Skeletal muscle satellite cell (primary cell): ENCODE data around the gene DYNLT1.
"Not testable (repeated sequence)": the region's sequence is repeated elsewhere in the genome, so short reads cannot be mapped to it uniquely, and the experiment has no call there.

Experiments
- H3K27me3 ChIP-seq: 2 replicates; pipeline ENCODE4 v1.7.0; 2013; ENCODE audit warnings: low read length; ENCODE audit not compliant: control insufficient read depth, insufficient read depth
- H3K36me3 ChIP-seq: 2 replicates; pipeline ENCODE4 v1.7.0; 2013; ENCODE audit warnings: mild to moderate bottlenecking, control low read depth, low read length; ENCODE audit not compliant: insufficient read depth
- H3K4me1 ChIP-seq: 2 replicates; pipeline ENCODE4 v1.7.0; 2013; ENCODE audit warnings: low read length; ENCODE audit not compliant: control insufficient read depth, insufficient read depth
- H3K4me2 ChIP-seq: 2 replicates; pipeline ENCODE4 v1.7.0; 2013; ENCODE audit warnings: mild to moderate bottlenecking, low read length
- H3K4me3 ChIP-seq: 2 replicates; pipeline ENCODE4 v1.7.0; 2013; ENCODE audit warnings: low read length
- H3K9ac ChIP-seq: 2 replicates; pipeline ENCODE4 v1.7.0; 2013; ENCODE audit warnings: mild to moderate bottlenecking, low read depth, low read length, moderate library complexity
- H3K9me3 ChIP-seq: replicated peaks from 2 replicates; pipeline ENCODE4 v1.7.0; 2013; ENCODE audit warnings: mild to moderate bottlenecking, control low read depth, low read length

The DYNLT1 gene

GRCh38 chr6:158662607-158662953 lies 18.0 kb upstream of the DYNLT1 start:
- no peaks in the 10 kb centered on the region for H3K9me3 ChIP-seq
- H3K4me2 ChIP-seq, result peak overlapping the region; percentile 78
- no peaks in the 10 kb centered on the region for H3K36me3 ChIP-seq
- H3K4me1 ChIP-seq, result peaks cover 24% of the 10 kb centered on the region
- peak overlapping the region; percentile 61 for H3K4me3 ChIP-seq
- no peaks in the 10 kb centered on the region for H3K27me3 ChIP-seq
- peak overlapping the region; percentile 51 for H3K9ac ChIP-seq

- H3K4me3 ChIP-seq, result no peak overlapping the region
- no peak overlapping the region for H3K4me2 ChIP-seq
- H3K27me3 ChIP-seq, result no peaks in the 10 kb centered on the region
- peaks cover 29% of the 10 kb centered on the region for H3K4me1 ChIP-seq
- no peaks in the 10 kb centered on the region for H3K36me3 ChIP-seq
- no peaks in the 10 kb centered on the region for H3K9me3 ChIP-seq
- H3K9ac ChIP-seq, result no peak overlapping the region
Measured at GRCh38 chr6:158661156-158661685, 16.7 kb upstream of the DYNLT1 start.

GRCh38 chr6:158660333-158660754 lies 15.8 kb upstream of the DYNLT1 start:
- H3K9ac ChIP-seq, result no peak overlapping the region
- peaks cover 38% of the 10 kb centered on the region for H3K4me1 ChIP-seq
- H3K36me3 ChIP-seq, result no peaks in the 10 kb centered on the region
- H3K27me3 ChIP-seq, result no peaks in the 10 kb centered on the region
- H3K4me3 ChIP-seq, result no peak overlapping the region
- H3K4me2 ChIP-seq, result no peak overlapping the region
- no peaks in the 10 kb centered on the region for H3K9me3 ChIP-seq

- not testable (repeated sequence) for H3K9me3 ChIP-seq, H3K4me2 ChIP-seq, H3K4me3 ChIP-seq, H3K27me3 ChIP-seq, H3K36me3 ChIP-seq, H3K9ac ChIP-seq
- peaks cover 36% of the 10 kb centered on the region for H3K4me1 ChIP-seq
Measured at GRCh38 chr6:158656986-158657385, 12.4 kb upstream of the DYNLT1 start.

GRCh38 chr6:158655569-158656450 lies 11.3 kb upstream of the DYNLT1 start:
- H3K4me1 ChIP-seq, result peaks cover 36% of the 10 kb centered on the region
- H3K4me2 ChIP-seq, result peak overlapping the region; percentile 53
- no peaks in the 10 kb centered on the region for H3K36me3 ChIP-seq
- H3K27me3 ChIP-seq, result no peaks in the 10 kb centered on the region
- H3K9me3 ChIP-seq, result no peaks in the 10 kb centered on the region
- peak overlapping the region; percentile 75 for H3K9ac ChIP-seq
- peak overlapping the region; percentile 26 for H3K4me3 ChIP-seq

- H3K9ac ChIP-seq, result peak overlapping the region; percentile 75
- H3K9me3 ChIP-seq, result no peaks in the 10 kb centered on the region
- H3K4me3 ChIP-seq, result peak overlapping the region; percentile 27
- no peaks in the 10 kb centered on the region for H3K27me3 ChIP-seq
- H3K4me1 ChIP-seq, result peaks cover 36% of the 10 kb centered on the region
- H3K4me2 ChIP-seq, result peak overlapping the region; percentile 53
- no peaks in the 10 kb centered on the region for H3K36me3 ChIP-seq
Measured at GRCh38 chr6:158654960-158655489, 10.5 kb upstream of the DYNLT1 start.

- Histone ChIP-seq H3K4me3 (peak overlapping the region; percentile 27), H3K9ac (peak overlapping the region; percentile 75), H3K9me3 (no peaks in the 10 kb centered on the region), H3K4me1 (peaks cover 41% of the 10 kb centered on the region), H3K4me2 (peak overlapping the region; percentile 53), H3K27me3 (no peaks in the 10 kb centered on the region), H3K36me3 (no peaks in the 10 kb centered on the region)
Measured at GRCh38 chr6:158654498-158654897, 10.0 kb upstream of the DYNLT1 start.

GRCh38 chr6:158653577-158654354 lies 9.2 kb upstream of the DYNLT1 start:
- H3K4me1 ChIP-seq, result peaks cover 49% of the 10 kb centered on the region
- H3K9me3 ChIP-seq, result no peaks in the 10 kb centered on the region
- peak overlapping the region; percentile 75 for H3K9ac ChIP-seq
- H3K27me3 ChIP-seq, result no peaks in the 10 kb centered on the region
- no peak overlapping the region for H3K4me2 ChIP-seq
- no peaks in the 10 kb centered on the region for H3K36me3 ChIP-seq
- no peak overlapping the region for H3K4me3 ChIP-seq

- not testable (repeated sequence) for H3K4me3 ChIP-seq, H3K9ac ChIP-seq, H3K4me2 ChIP-seq, H3K9me3 ChIP-seq, H3K27me3 ChIP-seq, H3K36me3 ChIP-seq
- peaks cover 44% of the 10 kb centered on the region for H3K4me1 ChIP-seq
Measured at GRCh38 chr6:158651981-158652737, 7.6 kb upstream of the DYNLT1 start.

GRCh38 chr6:158649289-158650143 lies 5.0 kb upstream of the DYNLT1 start, which contains the start of gene SYTL3:
SYTL3 (plus strand) TSS chr6:158650054; CDS start chr6:158663269, 13,215 bp downstream.
- Histone ChIP-seq H3K4me2 (peak within 1 kb of the TSS; percentile 71), H3K27me3 (no peaks in the 10 kb centered on the region), H3K36me3 (no peaks in the 10 kb centered on the region), H3K4me1 (peaks cover 28% of the 10 kb centered on the region), H3K9me3 (no peaks in the 10 kb centered on the region), H3K9ac (peak within 1 kb of the TSS; percentile 66), H3K4me3 (peak within 1 kb of the TSS; percentile 19)
